ENCODE data around the gene F7. TPM values are rescaled to one million over a fixed set of nuclear protein-coding genes. Genes with fewer than 3 reads are reported as not detected.
A peak's percentile ranks its signal among the peaks of the same experiment; 100 is the strongest.

F7 gene
- total and polyA plus RNA-seq, 9 of the 15 experiments (the other 6 are each of a cell fraction or from before 2014, with no cell fraction given), result not detected

- 0 out of 2 replicates have a peak, but pooled peaks have one; percentile 17 for TF ChIP-seq ZNF592 (IDR thresholded peaks at IDR 0.05)
- TF ChIP-seq SFPQ (IDR thresholded peaks at IDR 0.05; ENCODE audit: low read depth, low read length), result no peak
- no peak for TF ChIP-seq SRSF9 (IDR thresholded peaks at IDR 0.05; ENCODE audit: borderline replicate concordance, low read depth, low read length)
- peak; percentile 65 for TF ChIP-seq ESRRA (IDR thresholded peaks at IDR 0.05; ENCODE audit: borderline replicate concordance, low read depth)
- TF ChIP-seq ZBTB7A (IDR thresholded peaks at IDR 0.05; ENCODE audit: borderline replicate concordance, control insufficient read depth, low read depth, low read length), result peak; percentile 37; the same call in 1 of the 2 replicates
Observed at GRCh38 chr13:113152984-113153809, 47.6 kb downstream of the F7 start (continued).
